DMS153 (cell line): Measurements from ENCODE around the gene BRPF1.
"Not testable (repeated sequence)": the region's sequence is repeated elsewhere in the genome, so short reads cannot be mapped to it uniquely, and the experiment has no call there.

Experiments
- DNase-seq: peaks from one replicate; lab custom pipeline; 2025; lab: John Stamatoyannopoulos, UW

The BRPF1 gene

GRCh38 chr3:9769426-9770275, 38.1 kb downstream of the BRPF1 start, which contains the start of gene CAMK1:
TSS of gene CAMK1 (minus strand) at chr3:9769947. CDS start at chr3:9767749, 2,198 bp downstream.
- peak; percentile 1 for DNase-seq

DNA sequence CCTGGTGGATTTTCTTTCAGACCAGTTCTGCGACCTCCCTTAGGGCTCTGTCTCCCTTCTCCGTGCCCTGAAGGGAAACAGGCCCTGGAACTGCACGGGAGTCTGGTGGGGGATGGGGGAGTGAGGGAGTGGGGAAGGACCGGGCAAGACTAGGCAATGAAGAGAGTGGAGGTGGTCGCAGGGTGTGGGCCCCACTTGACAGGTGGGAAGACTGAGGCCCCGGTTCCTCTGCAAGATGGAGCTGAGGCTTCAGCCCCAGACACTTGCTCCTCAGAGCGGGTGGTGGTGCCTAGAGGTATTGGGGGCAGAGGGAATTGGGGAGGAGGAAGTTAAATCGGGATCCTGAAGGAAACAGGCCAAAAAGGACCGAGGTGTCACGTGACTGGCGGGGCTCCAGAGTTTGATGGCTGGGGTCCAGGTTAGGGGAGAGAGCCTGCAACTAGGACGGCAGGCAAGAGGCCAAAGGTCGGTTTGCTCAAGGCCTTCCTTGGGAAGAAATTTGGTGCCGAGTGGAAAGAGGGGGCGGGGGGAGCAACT, 38.8 kb downstream of the BRPF1 start:
- no peak for DNase-seq

- not testable (repeated sequence) for DNase-seq
These were observed 39.5 kb downstream of the BRPF1 start for GRCh38 chr3:9771007-9771406.

GRCh38 chr3:9776896-9777693, 45.6 kb downstream of the BRPF1 start:
- no peak for DNase-seq

GRCh38 chr3:9777694-9778021, 46.1 kb downstream of the BRPF1 start:
- DNase-seq = no peak

GRCh38 chr3:9778143-9779074, 46.9 kb downstream of the BRPF1 start:
- no peak for DNase-seq

- DNase-seq = no peak
These were observed 47.6 kb downstream of the BRPF1 start for GRCh38 chr3:9779075-9779593.

GRCh38 chr3:9779721-9780457, 48.4 kb downstream of the BRPF1 start:
- no peak for DNase-seq

- DNase-seq = no peak
These were observed 48.9 kb downstream of the BRPF1 start for GRCh38 chr3:9780458-9780812.

DNA sequence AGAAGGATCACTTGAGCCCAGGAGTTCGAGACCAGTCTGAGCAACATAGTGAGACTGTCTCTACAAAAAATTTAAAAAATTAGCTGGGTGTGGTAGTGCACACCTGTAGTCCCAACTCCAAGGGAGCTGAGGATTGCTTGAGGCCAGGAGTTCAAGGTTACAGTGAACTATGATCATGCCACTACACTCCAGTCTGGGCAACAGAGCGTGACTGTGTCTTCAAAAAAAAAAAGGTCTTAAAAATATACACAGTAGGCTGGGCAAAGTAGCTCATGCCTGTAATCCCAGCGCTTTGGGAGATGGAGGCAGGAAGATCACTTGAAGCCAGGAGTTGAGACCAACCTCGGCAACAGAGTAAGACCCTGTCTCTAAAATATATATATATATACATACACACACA, 49.4 kb downstream of the BRPF1 start:
- no peak for DNase-seq

GRCh38 chr3:9781551-9781950, 50.0 kb downstream of the BRPF1 start:
- no peak for DNase-seq

GRCh38 chr3:9781978-9782603, 50.6 kb downstream of the BRPF1 start:
- peak; percentile 6 for DNase-seq

DNA sequence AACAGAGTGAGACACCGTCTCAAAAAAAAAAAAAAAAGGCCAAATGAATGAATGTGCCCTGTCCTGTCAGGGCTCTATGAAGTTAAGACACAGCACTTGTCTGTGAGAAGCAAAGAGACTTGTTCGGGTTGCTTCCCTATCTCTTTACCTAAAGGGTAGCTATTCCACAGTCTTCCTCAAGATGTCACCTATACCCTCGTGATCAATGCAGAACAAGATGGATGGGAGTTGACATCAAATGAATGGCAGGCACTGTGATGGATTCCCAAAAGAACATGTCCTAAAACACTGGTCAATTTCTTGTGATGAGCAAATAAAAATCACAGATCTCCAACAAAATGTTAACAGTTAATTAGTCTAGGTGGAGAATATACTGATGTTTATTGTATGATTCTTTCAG, 51.2 kb downstream of the BRPF1 start:
- DNase-seq = no peak

DNA sequence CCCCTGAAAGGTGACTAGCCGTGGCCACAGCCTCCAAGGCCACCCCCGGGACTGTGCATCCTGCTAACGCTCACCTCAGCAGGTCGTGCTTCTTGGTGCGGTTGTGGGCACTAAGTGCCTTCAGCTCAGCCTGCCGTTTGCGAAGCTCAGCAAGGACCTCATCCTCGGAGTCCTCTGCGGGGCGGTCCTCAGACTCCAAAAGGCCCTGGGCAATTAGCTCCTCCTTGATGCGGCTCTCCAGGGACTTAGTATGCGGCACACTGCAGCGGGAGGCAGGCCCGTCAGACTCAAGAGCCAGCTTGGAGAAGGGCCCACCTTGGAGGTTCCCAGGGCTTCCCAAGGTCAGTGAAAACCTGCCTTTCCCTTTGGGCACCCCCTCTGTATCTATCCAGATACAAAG, 52.4 kb downstream of the BRPF1 start:
- no peak for DNase-seq

GRCh38 chr3:9784965-9785364, 53.4 kb downstream of the BRPF1 start:
- DNase-seq = no peak

- no peak for DNase-seq
These were observed 54.1 kb downstream of the BRPF1 start for GRCh38 chr3:9785602-9786001.

DNA sequence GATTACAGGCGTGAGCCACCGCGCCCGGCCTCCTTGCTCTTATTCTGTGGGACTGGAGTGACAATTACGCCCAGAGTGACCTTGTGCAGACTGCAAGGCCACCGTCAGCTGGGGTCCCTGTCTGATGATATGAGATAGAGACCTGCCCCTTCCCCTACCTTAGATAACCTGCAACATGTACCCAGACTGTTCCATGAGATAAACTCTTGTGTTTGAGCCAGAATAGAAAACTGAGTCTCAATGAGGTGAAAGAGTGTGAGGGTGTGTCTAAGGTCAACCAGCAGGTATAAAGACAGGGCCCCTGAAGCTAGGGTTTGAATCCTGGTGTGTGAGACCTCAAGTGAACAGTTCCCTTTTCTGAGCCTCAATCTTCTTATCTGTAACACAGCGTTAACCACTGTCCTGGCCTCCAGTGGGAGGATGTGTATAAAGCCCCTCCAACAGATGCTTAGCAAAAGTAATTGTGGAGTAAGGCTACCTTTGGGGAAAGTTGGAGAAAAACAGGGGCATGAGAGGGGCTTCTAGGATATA, 54.7 kb downstream of the BRPF1 start:
- DNase-seq = no peak

DNA sequence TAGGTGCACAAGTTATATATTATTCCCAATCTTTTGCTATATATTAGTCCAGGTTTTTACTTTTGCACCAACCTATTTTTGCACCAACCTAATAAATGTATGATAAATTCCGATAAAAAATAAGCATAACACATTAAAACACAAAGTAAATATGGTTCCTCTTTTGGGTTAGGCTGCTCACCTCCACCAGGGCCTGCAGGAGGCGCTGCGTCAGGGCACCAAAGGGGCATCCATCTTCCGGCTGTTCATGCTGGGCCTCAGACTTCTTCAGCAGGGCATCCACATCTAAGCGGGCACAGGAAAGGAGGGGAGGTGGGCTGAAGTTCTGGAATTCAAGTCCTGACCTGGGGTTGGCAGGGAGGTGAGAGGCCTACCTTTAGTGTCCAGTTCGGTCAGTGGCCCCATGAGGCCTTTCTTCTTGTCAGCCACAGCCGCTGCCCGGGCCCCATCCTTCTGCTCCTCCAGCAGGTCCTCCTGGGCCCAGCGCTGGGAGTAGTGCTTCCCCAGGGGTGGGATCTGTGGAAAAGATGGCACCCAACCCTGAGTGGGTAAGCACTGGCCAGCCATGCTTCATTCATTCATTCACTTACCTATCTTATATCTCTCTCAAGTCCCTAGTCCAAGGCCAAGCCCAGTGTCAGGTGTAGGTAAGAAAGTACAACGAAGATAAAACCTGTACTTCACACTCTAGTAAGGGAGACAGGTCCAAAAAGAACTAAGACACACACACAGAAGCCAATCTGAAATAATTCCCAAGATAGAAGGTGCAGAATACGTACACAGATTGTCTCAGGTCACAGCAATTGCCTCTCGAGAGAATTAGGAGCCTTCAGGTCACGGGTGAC, 55.5 kb downstream of the BRPF1 start:
- no peak for DNase-seq

- no peak for DNase-seq
These were observed 56.2 kb downstream of the BRPF1 start for GRCh38 chr3:9787714-9788113.
